GM19239 (cell line): ENCODE data around the gene ZNF177.
A peak's percentile ranks its signal among the peaks of the same experiment; 100 is the strongest.
"Not testable (repeated sequence)": the region's sequence is repeated elsewhere in the genome, so short reads cannot be mapped to it uniquely, and the experiment has no call there.

ENCODE experiments used
- DNase-seq: peaks from one replicate; pipeline ENCODE4 v3.0.0; 2011; ENCODE audit warnings: low spot score; ENCODE audit not compliant: insufficient read length
- FAIRE-seq: peaks from 2 replicates; lab custom pipeline; 2011; peaks lifted over from hg19 to GRCh38; lab: Jason Lieb, UNC

The ZNF177 gene

GRCh38 chr19:9362905-9363304, at the start of gene ZNF177:
Gene ZNF177 (plus strand): TSS chr19:9363013. CDS start chr19:9378312, 15,299 bp downstream.
- DNase-seq (no peak), FAIRE-seq (no peak)

- FAIRE-seq (no peak), DNase-seq (no peak)
Measured at GRCh38 chr19:9313756-9314155, 49.1 kb upstream of the ZNF177 start.

GRCh38 chr19:9321338-9321737, 41.5 kb upstream of the ZNF177 start:
- no peak for DNase-seq
- no peak for FAIRE-seq

GRCh38 chr19:9321756-9322155, 41.1 kb upstream of the ZNF177 start:
- not testable (repeated sequence) for DNase-seq, FAIRE-seq

- DNase-seq, FAIRE-seq: not testable (repeated sequence)
Measured at GRCh38 chr19:9322201-9322600, 40.6 kb upstream of the ZNF177 start.

GRCh38 chr19:9323557-9323918, 39.3 kb upstream of the ZNF177 start:
- DNase-seq = peak; percentile 26
- no peak for FAIRE-seq

GRCh38 chr19:9323919-9324583, 38.8 kb upstream of the ZNF177 start, which contains the start of gene ZNF559:
Gene ZNF559 (plus strand): TSS chr19:9324179. CDS start chr19:9338550, 14,371 bp downstream.
- FAIRE-seq (peak; percentile 98), DNase-seq (peak; percentile 80)

- DNase-seq = no peak
- no peak for FAIRE-seq
Measured at GRCh38 chr19:9324584-9324962, 38.2 kb upstream of the ZNF177 start.

- DNase-seq = no peak
- FAIRE-seq = no peak
Measured at GRCh38 chr19:9329999-9330398, 32.8 kb upstream of the ZNF177 start.

- FAIRE-seq (no peak), DNase-seq (no peak)
Measured at GRCh38 chr19:9342610-9343304, 20.1 kb upstream of the ZNF177 start.

GRCh38 chr19:9345005-9345404, 17.8 kb upstream of the ZNF177 start:
- FAIRE-seq = no peak
- DNase-seq = no peak

- no peak for FAIRE-seq
- no peak for DNase-seq
Measured at GRCh38 chr19:9348253-9348652, 14.6 kb upstream of the ZNF177 start.

GRCh38 chr19:9348671-9349070, 14.1 kb upstream of the ZNF177 start:
- no peak for DNase-seq
- no peak for FAIRE-seq

- no peak for DNase-seq
- no peak for FAIRE-seq
Measured at GRCh38 chr19:9352505-9352904, 10.3 kb upstream of the ZNF177 start.

GRCh38 chr19:9353011-9353410, 9.8 kb upstream of the ZNF177 start:
- FAIRE-seq = no peak
- no peak for DNase-seq

- FAIRE-seq = no peak
- no peak for DNase-seq
Measured at GRCh38 chr19:9354651-9355050, 8.2 kb upstream of the ZNF177 start.

GRCh38 chr19:9370738-9371619, 8.2 kb downstream of the ZNF177 start:
- FAIRE-seq (no peak), DNase-seq (no peak)

GRCh38 chr19:9381361-9381785, 18.6 kb downstream of the ZNF177 start:
- no peak for FAIRE-seq

GRCh38 chr19:9406798-9407352, 44.1 kb downstream of the ZNF177 start:
- no peak for DNase-seq
- FAIRE-seq = no peak

More at GRCh38 chr19:9381361-9381785, 18.6 kb downstream of the ZNF177 start:
- DNase-seq = no peak

GRCh38 chr19:9407827-9408226, 45.0 kb downstream of the ZNF177 start:
- DNase-seq (no peak), FAIRE-seq (no peak)
